Choroid plexus epithelial cell (primary cell): ENCODE data around the gene ABCB1.

Experiments
- DNase-seq: peaks from one replicate; pipeline ENCODE4 v3.0.0-alpha.2; 2010; ENCODE audit warnings: low read depth
- H3K4me3 ChIP-seq: 2 replicates; pipeline ENCODE4 v1.5.1; 2011; ENCODE audit warnings: low read depth, mild to moderate bottlenecking, control low read depth, low read length, moderate library complexity
- TF ChIP-seq, protein P1 (sequence below): conservative IDR thresholded peaks from 2 replicates; pipeline ENCODE4 v1.5.1; 2011; ENCODE audit warnings: low read depth, mild to moderate bottlenecking, control low read depth, inconsistent platforms, low read length, moderate library complexity

Gene ABCB1

GRCh38 chr7:87565877-87566276 lies 34.8 kb downstream of the ABCB1 start:
- TF ChIP-seq, protein P1, sequence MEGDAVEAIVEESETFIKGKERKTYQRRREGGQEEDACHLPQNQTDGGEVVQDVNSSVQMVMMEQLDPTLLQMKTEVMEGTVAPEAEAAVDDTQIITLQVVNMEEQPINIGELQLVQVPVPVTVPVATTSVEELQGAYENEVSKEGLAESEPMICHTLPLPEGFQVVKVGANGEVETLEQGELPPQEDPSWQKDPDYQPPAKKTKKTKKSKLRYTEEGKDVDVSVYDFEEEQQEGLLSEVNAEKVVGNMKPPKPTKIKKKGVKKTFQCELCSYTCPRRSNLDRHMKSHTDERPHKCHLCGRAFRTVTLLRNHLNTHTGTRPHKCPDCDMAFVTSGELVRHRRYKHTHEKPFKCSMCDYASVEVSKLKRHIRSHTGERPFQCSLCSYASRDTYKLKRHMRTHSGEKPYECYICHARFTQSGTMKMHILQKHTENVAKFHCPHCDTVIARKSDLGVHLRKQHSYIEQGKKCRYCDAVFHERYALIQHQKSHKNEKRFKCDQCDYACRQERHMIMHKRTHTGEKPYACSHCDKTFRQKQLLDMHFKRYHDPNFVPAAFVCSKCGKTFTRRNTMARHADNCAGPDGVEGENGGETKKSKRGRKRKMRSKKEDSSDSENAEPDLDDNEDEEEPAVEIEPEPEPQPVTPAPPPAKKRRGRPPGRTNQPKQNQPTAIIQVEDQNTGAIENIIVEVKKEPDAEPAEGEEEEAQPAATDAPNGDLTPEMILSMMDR, result no peak
- H3K4me3 ChIP-seq, result no peak overlapping the region
- DNase-seq, result no peak

DNA sequence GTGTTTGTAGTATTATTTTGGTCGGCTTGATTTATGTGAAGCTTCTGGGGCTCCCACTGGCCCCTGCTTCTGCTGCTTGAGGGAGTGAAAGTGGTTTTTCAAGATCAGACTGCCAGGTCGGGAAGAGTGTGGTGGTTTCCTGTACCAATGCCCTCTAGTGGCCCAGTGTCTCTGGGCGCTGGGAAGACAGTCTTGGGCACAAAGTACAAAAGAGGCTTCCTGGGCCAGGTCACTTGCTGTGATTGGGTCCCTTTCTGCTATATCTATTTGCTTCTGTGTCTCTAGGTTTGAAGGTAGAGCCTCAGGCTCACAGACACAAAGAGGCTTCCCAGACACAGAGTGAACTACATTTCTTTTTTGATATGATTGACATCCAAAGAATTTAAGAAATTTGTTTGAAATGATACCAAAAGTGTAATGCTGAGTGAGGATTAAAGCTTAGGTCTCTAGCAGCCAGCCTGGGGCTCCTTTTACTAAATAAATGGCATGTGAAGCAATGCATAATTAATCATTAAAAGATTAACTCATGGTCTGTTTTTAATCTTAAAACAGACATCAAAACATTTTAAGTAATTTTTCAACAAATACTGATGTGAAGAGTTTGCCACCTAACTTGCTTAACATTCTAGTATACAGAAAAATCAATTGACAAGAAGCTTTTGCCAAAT lies 36.3 kb downstream of the ABCB1 start:
- TF ChIP-seq, protein P1, result peak; percentile 53
- peak; percentile 21 for DNase-seq
- no peak overlapping the region for H3K4me3 ChIP-seq

GRCh38 chr7:87561702-87562101 lies 39.0 kb downstream of the ABCB1 start:
- TF ChIP-seq, protein P1, result no peak
- no peak for DNase-seq

GRCh38 chr7:87561102-87561501 lies 39.6 kb downstream of the ABCB1 start:
- H3K4me3 ChIP-seq, result no peak overlapping the region
- no peak for DNase-seq
- TF ChIP-seq, protein P1, result no peak

More at GRCh38 chr7:87561702-87562101, 39.0 kb downstream of the ABCB1 start:
- no peak overlapping the region for H3K4me3 ChIP-seq

- TF ChIP-seq, protein P1, result no peak
- no peak for DNase-seq
- no peak overlapping the region for H3K4me3 ChIP-seq
These were observed 48.3 kb downstream of the ABCB1 start for GRCh38 chr7:87552351-87552900.

DNA sequence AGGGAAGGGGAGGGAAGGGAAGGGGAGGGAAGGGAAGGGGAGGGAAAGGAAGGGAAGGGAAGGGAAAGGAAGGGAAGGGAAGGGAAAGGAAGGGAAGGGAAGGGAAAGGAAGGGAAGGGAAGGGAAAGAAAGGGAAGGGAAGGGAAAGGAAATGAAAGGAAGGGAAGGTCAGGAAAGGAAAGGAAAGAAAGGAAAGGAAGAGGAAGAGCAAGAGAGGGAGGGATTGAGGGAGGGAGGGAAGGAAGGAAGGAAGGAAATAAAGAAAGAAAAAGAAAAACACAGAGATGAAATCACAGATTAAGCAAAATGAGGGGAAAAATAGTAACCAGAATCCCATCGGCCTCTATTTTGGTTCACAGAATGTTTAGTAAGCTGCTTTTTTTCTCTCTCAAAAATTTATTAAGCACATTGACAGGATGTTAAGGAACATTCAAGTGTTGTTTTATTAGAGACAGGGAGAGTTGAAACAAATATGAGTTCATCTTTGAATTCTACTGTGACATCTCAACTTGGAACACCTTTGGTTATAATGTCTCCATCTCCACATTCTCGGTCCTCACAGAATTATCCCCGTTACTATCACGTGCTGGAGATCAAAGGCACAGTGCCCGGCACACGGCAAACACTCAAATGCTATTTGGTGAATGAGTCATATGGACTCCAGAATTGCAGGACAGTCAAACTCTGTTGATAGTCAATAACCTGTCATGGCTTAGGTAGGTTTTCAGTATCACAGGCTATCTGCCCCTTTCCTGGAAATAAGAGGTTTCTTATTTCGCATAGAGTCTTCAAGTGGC lies 52.4 kb downstream of the ABCB1 start:
- TF ChIP-seq, protein P1, result no peak
- H3K4me3 ChIP-seq, result no peak overlapping the region
- DNase-seq, result no peak
